Measurements from ENCODE around the gene ZBTB18.

The ZBTB18 gene

GRCh38 chr1:244062156-244062725 lies 11.2 kb downstream of the ZBTB18 start:
- DNase-seq (ENCODE audit: low read depth in 2 of 2) = no peak

- DNase-seq (ENCODE audit: low read depth in 2 of 2) = no peak
These were observed 12.4 kb downstream of the ZBTB18 start for GRCh38 chr1:244063498-244063897.

GRCh38 chr1:244064621-244065020 lies 13.5 kb downstream of the ZBTB18 start:
- no peak for DNase-seq (ENCODE audit: low read depth in 2 of 2)

DNA sequence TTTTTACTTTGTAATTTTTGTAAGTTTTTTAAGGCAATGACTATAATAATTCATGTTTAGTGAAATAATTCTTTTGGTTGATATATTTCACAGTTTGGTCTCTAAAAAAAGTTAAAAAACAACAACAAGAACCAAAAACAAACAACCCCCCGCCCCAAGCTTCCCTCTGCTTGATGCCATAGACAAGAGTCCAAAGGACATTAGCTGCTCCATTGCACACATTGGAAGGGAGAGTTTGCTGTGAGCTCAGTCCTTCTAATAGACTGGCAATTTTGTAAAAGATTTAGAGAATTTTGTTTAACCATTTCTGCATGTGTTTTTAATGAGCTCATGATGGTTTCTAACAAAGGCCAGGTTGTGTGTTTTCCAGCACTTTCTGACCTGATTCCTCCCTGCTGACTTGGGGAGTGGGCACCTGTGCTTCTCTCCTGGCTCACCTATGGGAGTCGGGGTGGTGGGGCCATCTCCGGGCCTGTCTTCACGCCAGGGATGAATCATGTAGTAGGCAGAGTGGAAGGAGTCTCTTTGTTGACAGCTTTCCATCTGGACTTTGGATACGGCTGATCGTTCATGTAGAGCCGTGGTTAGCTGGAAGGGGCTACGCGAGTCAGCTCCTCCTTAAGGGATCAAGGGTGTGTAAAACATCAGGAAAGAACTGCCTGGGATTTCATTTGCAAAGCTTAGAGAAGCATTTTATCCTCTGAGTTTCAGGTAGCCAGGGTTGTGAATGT lies 14.1 kb downstream of the ZBTB18 start:
- no peak for DNase-seq (ENCODE audit: low read depth in 2 of 2)

GRCh38 chr1:244065960-244066388 lies 14.9 kb downstream of the ZBTB18 start:
- DNase-seq (ENCODE audit: low read depth in 2 of 2) = no peak

GRCh38 chr1:244066954-244067716 lies 16.1 kb downstream of the ZBTB18 start:
- no peak for DNase-seq (ENCODE audit: low read depth in 2 of 2)

GRCh38 chr1:244067893-244068292 lies 16.8 kb downstream of the ZBTB18 start:
- no peak for DNase-seq (ENCODE audit: low read depth in 2 of 2)

DNA sequence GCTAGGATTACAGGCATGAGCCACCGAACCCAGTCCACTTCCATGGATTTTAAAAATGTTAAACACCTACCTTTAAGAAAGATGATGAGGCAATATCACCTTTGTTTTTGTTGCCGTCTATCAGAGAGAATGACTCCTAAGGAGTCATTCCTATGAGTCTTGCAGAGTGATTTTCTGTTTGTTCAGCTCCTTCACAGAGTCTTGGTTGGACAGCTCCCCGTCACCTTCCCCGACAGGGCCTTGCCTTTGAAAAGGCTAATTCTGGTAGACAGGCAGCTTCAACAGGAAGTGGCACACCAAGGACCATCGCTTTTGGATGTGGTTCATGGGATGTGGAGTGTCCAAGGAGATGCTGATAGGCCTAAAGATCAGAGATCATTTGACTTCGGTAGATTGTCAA lies 17.5 kb downstream of the ZBTB18 start:
- no peak for DNase-seq (ENCODE audit: low read depth in 2 of 2)

DNA sequence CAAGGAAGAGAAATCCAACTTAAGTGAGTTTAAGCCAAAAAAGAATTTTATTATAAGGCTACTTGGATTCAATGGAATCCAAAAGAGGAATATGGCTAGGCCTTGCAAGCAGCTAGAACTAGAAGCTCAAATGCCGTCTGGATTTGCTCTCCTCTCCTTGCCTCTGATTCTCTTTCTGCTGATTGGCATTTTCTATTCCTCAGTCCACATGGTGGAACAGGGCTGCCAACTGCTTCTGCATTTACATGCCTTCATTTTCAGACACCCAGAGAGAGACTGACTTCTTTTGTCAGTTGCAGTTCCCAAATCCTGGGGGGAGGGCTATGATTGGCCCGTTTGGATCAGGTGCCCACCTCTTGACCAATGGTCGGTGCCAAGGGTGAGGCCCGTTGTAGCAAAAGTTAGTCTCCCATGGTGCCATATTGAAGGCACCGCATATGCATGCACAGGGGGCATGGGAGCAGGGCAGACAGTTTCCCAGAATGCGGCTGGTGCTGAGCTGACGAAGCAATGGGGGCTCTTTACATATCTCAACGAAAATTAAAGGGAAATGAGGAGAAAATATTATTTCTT lies 18.3 kb downstream of the ZBTB18 start:
- no peak for DNase-seq (ENCODE audit: low read depth in 2 of 2)

DNA sequence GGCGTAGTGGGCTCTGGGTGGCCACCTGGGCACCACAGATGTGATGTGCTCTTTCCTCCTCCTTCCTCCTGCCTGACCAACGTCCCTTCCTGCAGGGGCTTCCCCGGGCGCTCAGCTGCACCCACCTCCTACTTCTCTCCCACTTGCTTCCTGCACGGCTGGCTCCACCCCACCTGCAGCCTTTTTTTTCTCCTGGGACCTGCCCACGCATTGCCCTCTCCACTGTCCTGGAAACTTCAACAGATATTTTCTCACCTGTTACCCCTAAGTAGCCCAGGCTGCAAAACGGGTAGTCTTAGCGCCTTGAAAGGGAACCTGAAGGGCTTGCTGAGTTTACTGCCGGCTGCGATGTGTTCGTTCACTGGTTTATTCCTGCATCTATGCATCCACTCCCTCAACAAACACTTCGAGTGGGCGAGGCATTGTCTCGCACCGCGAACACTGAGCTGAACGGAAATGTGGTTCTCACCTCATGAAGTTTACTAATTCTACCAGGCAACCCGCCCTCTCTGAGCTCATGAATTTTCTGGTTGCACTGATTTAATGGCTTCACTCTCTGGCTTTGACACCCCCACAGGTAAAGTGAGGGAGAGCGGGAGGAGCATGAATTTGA lies 23.6 kb downstream of the ZBTB18 start:
- DNase-seq (ENCODE audit: low read depth in 2 of 2) = peak; percentile 48 to 56

DNA sequence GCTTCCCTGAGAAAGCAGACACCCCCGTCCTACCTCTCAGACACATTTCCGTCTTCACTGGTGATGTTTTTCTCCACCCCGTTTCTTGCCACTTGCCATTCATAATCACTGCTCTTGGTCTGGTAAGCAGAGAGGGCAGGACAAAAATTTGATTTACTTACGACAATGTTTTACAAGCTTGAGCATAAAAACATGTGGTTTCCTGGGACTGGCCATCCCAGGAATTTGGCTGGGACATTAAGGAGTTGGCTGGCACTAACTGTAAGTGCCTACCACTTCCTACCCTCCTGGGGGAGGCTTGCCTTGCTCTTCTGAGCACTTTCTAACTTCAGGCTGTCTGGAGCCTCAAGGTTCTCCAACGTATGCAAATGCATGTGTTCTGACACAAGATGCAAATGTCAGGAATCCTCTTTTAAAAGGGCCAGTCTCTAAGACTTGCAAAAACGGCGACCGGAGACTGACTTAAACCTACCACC lies 24.2 kb downstream of the ZBTB18 start:
- no peak for DNase-seq (ENCODE audit: low read depth in 2 of 2)

GRCh38 chr1:244076740-244077139 lies 25.7 kb downstream of the ZBTB18 start:
- DNase-seq (ENCODE audit: low read depth in 2 of 2) = no peak

- DNase-seq (ENCODE audit: low read depth in 2 of 2) = no peak
These were observed 26.6 kb downstream of the ZBTB18 start for GRCh38 chr1:244077473-244078220.

DNA sequence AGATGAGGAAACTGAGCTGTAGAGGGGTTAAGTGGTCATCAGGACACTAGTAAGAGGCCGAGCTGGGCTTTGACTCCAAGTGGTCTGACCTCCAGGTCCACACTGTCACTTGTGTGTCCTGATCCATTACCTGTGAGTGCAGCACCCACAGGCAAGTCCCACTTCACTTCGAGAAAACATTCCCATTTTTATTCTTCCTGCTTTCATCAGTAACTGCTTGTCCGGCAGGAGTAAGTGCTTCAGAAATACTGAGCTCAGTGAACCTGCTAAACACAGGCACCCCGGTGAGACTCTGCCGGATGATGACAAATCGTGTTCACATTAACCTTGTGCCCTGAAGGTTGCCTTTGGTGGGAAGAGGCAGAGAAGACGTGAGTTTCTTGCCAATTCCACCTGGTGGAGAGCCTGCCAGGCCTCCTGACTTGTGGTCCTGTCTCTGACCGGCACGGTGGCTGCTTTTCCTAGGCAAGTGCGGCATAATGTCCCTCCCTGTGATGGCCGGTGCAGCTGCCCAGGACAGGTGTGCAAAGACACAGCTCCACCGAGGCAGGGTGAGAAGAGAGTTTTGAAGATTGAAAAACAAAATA lies 29.4 kb downstream of the ZBTB18 start:
- no peak for DNase-seq (ENCODE audit: low read depth in 2 of 2)

DNA sequence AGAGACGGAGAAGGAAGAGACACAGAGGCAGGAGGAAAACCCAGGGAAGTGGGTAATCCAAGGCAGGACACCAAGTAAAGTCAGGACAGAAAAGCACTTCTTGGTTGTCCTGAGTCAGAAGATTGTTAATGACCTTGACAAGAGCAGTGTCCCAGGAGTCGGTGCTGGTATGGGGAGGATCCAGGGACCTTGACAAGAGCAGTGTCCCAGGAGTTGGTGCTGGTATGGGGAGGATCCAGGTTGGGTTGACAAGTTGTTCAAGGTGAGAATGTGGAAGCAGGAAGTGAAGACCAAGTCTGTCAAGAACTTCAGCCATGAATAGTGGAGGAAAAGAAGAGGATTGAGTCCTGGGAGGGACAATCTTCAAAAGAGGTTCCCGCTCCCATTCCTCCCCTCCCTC lies 31.9 kb downstream of the ZBTB18 start:
- DNase-seq (ENCODE audit: low read depth in 2 of 2) = no peak

DNA sequence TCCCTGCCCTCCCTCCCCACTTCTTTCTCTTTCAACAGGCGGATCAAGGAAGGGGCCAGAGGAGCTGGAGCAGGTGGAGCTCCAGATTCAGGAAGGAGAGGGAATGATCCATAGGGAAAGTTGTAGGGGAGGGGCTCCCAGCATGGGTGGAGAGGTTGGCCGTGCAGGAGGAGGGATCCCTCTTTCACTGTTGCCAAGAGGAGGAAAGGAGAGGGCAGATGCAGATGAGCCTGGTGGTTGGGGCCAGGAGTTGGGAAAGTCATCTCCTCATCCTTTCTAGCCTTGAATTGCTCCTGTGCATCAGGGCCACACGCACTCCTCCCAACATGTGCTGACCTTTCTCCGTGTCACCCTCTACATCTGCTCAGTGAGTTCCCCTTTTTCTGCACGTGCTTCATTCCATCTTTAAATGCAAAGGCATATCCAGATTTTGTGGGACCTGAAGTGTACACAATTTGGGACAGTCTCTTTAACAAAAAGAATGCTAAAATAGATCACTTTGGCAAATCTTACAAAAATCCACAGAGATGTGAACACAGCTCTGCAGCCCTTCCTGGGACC lies 32.4 kb downstream of the ZBTB18 start:
- no peak for DNase-seq (ENCODE audit: low read depth in 2 of 2)

- DNase-seq (ENCODE audit: low read depth in 2 of 2) = no peak
These were observed 33.7 kb downstream of the ZBTB18 start for GRCh38 chr1:244084763-244085162.

- DNase-seq (ENCODE audit: low read depth in 2 of 2) = no peak
These were observed 34.8 kb downstream of the ZBTB18 start for GRCh38 chr1:244085891-244086290.

- DNase-seq (ENCODE audit: low read depth in 2 of 2) = no peak
These were observed 36.0 kb downstream of the ZBTB18 start for GRCh38 chr1:244087021-244087560.

- DNase-seq (ENCODE audit: low read depth in 2 of 2) = no peak
These were observed 36.5 kb downstream of the ZBTB18 start for GRCh38 chr1:244087611-244088010.
